HG02973 (cell line): ENCODE results near the gene MAP2K5.

Source experiments
- ATAC-seq: cut with Tn5 transposase; IDR thresholded peaks from one replicate; pipeline ENCODE4 v1.9.1; 2021; ENCODE audit warnings: moderate library complexity; ENCODE audit not compliant: unreplicated experiment

MAP2K5 gene

GRCh38 chr15:67777071-67777470 lies 234.6 kb downstream of the MAP2K5 start:
- no peak for ATAC-seq

DNA sequence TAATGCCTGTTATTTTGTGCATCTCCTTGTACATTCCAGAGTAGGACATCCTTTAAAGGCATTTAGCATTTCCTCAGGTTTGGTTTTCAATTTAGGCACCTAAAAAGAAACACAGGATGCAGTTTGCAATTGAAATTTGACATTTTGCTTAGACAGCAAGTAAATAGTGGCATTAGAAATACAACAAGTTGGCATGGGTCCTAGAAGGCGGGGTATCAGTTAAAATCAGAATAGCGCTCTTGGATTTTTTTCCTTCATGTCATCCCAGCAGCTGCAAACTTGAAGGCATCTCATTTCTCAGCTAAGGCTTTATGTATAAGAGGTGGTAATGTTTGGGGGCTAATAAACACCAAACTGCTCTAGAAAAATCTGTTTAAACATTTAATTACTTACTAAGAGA lies 235.3 kb downstream of the MAP2K5 start:
- ATAC-seq = no peak

GRCh38 chr15:67778968-67779548 lies 236.6 kb downstream of the MAP2K5 start:
- no peak for ATAC-seq

GRCh38 chr15:67779549-67780111 lies 237.1 kb downstream of the MAP2K5 start:
- no peak for ATAC-seq

DNA sequence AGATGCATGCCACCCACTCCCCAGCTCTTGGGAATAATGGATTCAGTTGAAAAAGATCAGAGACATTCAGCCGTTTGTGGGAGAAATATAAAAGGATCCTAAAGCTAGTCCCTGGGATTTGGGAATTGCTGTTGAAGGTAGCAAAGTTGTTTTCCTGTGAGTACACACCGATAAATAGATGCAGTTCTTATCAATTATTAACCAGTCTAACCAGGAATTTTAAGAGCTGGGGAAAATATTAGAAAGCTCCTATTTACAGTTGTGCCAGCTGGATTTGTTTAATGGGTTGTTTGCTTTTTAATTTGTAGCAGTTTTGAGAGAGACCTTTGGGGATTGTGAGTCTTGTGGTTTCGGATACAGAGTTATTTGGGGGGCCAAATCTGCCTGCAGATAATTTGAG lies 238.6 kb downstream of the MAP2K5 start:
- ATAC-seq = no peak

- no peak for ATAC-seq
Observed at GRCh38 chr15:67781907-67782690, 239.6 kb downstream of the MAP2K5 start.

DNA sequence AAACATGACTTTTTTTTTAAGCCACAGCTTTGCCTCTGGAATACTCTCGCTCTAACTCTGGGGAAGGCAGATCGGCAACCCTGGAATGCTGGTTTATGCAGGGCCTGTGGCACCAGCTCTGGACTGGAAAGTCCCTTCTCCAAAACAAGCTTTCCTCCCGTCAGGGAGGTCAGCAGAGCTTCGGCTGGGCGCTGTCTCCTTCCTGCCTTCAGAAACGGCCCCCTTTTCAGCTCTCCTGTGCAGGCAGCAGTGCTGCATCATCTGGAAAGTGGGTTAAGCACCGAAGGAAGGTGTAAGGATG lies 240.1 kb downstream of the MAP2K5 start:
- no peak for ATAC-seq

DNA sequence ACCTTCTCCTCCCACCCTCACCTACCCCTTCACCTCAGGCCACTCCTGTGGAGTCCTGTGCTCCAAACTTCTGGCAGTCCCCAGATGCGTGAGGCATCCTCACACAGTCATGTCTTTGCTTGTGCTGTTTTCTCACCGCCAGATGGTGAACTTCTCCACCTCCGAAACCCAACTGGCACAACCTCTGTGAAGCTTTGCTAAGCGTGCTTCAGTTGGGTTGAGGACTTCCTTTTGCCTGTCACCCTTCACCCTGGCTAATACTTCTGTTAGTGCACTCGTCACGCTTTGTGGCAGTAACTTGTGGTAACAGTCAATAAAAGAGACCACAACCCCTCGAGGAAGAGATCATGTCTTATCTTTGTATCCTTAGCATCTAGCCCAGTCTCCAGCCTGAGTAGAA lies 240.8 kb downstream of the MAP2K5 start:
- peak; percentile 58 for ATAC-seq

- ATAC-seq = peak; percentile 59
Observed at GRCh38 chr15:67784090-67784781, 241.7 kb downstream of the MAP2K5 start.

DNA sequence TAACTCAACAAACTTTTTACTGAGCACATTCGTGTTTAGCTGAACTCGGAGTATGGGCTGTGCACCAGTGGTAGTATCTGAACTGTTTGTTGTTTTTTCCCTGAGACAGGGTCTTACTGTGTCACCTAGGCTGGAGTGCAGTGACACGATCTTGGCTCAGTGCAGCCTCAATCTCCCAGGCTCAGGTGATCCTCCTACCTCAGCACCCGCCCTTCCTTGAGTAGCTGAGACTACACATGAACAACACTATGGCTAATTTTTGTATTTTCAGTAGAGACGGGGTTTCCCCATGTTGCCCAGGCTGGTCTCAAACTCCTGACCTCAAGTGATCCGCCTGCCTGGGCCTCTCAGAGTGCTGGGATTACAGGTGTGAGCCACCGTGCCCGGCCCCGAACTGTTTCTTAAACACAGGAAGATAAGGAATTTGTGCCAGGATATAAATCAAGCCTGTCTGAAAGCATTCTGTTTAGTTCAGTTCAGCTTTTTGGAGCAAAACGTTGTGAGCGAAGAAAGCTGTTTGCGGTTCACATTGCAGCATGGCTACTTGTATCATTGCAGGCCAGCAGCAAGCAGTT lies 242.4 kb downstream of the MAP2K5 start:
- ATAC-seq = peak; percentile 3

GRCh38 chr15:67785431-67785830 lies 242.9 kb downstream of the MAP2K5 start:
- no peak for ATAC-seq

DNA sequence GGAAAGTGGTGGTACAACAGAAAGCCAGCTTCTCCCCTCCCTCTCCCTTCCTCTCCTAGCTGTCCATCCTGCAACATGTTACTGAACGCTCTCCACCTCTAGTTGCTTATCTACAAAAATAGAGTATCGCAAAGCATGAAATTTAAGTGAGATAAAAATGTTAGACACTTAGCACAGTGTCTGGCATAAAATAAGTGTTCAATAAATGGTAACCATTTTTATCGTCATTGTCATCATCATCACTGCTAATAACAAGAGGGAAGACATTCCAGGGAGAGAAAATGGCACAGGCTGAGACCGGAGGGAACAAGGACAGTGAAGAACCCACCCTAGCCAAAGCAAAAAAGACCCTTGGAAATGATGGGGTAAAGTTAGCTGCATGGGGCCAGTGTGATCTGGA lies 244.1 kb downstream of the MAP2K5 start:
- ATAC-seq = no peak

GRCh38 chr15:67788986-67789385 lies 246.5 kb downstream of the MAP2K5 start:
- ATAC-seq = no peak

DNA sequence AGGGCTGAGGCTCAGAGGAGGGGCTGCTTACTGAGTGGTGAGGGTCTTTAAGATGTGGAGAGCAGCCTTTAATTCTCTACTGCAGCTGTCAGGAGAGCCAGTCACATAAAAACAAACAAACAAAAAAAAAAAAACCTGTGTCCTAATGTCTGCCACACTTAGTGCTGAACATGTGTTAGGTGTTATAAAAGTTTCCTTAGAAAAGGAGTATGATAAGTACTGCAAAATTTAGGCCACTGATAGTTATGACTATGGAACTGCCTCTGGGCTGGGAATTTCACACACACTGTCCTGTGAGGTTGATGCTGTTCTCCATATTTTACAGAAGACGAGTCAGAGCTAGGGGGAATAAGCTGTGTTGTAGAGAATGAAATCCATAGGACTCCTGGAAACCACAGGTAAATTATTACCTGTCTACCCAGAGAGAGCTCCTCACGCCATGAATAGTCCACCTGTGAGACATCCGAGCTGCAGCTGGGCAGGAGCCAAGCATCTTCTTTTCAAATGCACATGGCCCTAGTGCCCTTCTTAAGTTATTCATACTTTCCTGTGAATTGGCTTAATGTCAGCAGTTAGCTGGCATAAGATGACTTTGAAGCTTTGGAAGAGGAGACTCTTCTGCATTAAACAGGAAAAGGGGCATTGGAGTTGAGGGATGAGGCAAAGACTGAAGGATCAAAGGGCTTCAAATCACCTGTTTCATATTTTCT lies 248.3 kb downstream of the MAP2K5 start:
- no peak for ATAC-seq

GRCh38 chr15:67792250-67792942 lies 249.9 kb downstream of the MAP2K5 start:
- no peak for ATAC-seq

DNA sequence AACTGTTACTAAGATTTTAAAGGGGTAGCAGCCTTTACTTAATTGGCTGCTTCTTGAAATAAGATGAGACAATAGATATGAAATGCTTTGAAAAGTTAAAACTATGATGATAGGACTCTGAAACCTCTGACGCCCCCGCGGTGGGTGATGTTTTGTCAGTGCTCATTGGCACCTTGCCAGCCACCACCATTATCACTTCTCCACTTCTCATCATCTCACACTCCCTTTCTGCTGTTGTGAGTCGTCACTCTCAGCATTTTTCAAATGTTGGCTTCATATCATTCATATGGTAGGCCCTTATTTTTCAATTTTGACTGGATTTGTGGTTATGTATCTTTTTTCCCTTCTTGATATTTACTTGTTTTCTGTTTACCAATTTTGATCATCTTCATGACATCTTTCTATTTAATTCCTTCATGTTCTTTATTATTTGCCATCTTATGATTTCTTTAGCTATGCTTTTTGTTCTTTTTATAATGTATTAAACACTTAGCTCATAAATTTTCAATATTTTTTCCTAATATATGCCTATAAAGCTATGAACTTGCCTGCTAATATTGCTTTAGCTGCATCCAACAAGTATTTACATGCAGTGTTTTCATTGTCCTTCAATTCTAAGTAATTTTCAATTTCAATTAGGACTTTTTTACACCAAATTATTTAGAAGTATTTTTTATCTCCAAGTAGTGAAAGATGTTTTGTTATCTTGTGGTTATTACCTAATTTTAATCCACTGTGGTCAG lies 252.5 kb downstream of the MAP2K5 start:
- ATAC-seq = no peak

- no peak for ATAC-seq
Observed at GRCh38 chr15:67796196-67797127, 254.0 kb downstream of the MAP2K5 start.

GRCh38 chr15:67799801-67800205 lies 257.3 kb downstream of the MAP2K5 start:
- no peak for ATAC-seq

DNA sequence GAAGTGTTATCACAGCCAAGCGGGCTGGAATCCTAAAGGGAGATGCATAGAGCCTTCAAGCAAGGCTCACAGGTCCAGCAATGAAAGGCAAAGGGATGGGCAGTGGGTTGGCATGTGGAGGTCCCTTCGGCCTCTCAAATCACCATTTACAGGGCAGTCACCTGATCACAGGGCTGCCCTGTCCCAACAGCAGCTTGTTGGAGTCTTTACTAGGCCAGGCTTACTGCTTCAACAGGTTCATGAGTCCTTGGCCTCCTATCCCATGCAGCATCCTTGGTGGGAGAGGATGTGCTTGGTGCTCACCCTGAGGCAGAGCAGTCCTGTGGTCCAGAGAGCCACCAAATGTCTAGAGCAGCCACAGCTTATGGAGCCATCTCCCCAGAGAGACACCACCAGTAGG lies 258.6 kb downstream of the MAP2K5 start:
- no peak for ATAC-seq
